Left forelimb (tissue), 1 donor: ENCODE results near the gene INAVA.
"Not testable (repeated sequence)": the region's sequence is repeated elsewhere in the genome, so short reads cannot be mapped to it uniquely, and the experiment has no call there.

Experiments
- DNase-seq: peaks from one replicate; pipeline ENCODE4 v3.0.0-alpha.2; 2018; ENCODE audit warnings: low spot score

Gene INAVA

DNA sequence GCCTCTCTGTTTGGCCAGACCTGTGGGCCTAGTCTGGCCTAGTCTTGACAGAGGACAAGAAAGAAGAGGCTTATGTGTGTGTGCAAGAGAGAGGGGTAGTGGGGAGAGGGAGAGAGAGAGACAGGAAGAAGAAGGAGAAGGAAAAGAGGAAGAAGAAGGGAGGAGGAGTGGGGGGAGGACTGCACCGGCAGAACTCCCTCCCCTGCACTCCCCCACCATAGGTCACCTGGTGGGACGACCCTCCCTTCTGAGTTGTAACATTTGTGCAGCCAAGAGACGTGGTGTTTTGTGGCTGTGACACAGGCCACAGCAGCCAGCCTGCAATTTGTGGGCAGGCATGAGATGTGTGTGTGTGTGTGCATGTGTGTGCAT lies 4.3 kb downstream of the INAVA start:
- DNase-seq, result no peak

DNA sequence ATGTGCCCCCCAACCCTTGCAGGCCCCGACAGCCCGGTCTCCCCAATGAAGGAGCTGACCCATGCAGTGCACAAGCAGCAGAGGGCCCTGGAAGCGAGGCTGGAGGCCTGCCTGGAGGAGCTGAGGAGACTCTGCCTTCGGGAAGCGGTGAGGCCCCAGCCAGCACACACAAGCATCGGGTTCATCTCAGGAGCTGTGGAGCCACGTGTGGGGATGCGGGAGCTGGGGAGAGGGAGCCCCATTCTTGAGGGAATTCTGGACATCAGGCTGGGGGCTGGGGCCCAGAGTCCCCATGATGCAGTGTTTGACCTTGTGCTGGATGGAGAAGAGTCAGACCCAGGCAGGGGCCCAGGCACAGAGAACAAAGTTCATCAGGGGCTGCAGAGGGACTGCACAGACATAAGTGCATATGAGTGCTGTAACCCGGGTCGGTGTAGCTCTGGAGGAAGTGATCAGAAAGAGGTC lies 4.8 kb downstream of the INAVA start:
- DNase-seq, result no peak

DNA sequence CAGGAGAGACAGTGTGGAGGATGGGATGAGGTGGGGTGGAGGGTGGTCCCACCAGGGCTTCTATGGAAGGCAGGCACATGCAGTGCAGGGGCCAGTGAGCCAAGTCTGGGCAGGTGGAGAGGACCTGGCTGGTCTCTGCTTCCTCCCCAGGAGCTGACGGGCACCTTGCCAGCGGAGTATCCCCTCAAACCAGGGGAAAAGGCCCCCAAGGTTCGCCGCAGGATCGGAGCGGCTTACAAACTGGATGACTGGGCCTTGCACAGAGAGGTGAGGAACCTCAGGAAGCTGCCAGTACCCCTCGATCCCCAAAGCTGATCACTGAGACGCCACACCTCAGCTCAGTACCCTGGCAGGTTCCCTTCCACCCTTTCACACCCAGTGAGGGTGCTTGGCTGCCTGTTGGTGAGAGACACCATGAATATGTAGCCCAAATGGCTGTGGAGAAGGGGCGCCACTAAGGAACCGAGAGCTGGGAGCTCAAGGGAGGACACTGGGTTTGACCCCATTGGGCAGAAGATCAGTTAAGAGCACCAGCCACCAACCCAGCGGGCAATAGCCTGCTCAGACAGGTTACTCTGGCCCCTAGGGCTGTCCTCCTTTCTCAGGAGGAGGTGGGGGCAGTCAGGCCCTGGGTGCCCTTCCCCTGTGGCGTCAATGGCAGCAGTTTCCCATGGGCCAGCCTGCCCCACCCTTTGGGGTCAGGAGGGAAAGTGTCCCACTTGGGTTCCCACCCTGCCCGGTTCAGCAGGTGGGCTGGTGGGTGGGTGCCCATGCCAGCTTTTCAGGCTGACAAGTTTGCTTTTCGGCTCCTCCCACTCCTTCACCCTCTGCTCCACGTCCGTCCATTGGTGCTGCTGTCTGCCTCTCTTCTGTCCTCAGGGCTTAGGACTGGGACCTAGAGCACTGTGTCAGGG lies 5.5 kb downstream of the INAVA start:
- no peak for DNase-seq

DNA sequence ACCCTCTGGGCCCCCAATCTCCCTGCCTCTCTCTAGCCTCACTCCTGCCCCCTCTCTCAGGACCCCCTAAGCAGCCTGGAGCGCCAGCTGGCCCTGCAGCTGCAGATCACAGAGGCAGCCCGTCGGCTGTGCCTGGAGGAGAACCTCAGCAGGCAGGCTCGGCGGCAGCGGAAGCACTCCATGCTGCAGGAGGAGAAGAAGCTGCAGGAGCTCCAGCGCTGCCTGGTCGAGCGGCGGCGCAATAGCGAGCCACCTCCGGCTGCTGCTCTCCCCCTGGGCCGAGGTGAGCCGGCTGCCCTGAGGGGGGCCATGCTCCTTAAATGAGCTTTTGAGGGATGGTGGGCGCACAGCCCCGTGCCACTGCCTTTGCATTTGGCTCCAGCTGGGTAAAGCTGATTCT lies 6.2 kb downstream of the INAVA start:
- DNase-seq, result no peak

DNA sequence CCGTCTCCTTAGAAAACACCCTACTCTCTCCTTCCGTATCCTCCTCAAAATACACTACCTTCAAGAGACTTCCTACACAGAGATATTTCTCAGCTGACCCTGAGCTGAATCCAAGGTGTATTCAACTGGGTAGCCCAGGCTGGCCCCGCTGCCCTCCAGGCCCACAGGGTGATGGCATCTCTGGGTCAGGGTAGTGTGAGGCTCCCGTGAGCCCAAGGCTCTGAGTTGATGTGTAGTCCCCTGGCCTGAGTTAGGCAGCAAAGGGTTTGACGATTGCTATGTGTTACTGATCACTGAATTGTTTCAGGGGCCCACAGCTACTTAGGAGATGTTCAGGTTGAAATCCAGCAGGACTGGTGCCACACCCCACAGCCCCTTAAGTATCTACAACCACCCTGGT lies 6.7 kb downstream of the INAVA start:
- DNase-seq, result no peak

- no peak for DNase-seq
Measured at GRCh38 chr1:200901796-200902444, 7.2 kb downstream of the INAVA start.

- DNase-seq, result no peak
Measured at GRCh38 chr1:200903793-200904192, 9.1 kb downstream of the INAVA start.

GRCh38 chr1:200904772-200905171 lies 10.1 kb downstream of the INAVA start:
- DNase-seq, result no peak

DNA sequence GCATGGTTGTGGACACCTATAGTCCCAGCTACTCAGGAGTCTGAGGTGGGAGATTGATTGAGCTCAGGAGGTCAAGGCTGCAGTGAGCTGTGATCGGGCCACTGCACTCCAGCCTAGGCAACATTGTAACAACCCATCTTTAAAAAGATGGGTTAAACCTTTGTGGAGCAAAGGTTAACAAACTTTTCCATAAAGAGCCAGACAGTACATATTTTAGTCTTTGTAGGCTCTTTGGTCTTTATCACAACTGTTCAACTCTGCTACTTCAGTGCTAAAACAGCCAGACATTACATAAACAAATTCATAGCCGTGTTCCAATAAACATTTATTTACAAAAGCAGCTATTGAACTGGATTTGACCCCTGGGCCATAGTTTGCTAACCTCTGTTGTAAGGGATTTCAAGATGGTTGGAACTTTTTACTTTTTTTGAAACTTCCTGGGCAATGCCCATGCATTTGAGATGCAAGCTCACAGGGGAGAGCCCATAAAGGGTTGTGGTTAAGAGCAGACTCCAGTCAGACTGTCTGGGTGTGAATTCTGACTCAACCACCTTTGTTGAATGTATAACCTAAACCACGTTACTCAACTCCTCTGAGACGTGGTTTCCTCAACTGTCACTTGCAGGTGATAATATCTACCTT lies 10.8 kb downstream of the INAVA start:
- DNase-seq, result no peak

DNA sequence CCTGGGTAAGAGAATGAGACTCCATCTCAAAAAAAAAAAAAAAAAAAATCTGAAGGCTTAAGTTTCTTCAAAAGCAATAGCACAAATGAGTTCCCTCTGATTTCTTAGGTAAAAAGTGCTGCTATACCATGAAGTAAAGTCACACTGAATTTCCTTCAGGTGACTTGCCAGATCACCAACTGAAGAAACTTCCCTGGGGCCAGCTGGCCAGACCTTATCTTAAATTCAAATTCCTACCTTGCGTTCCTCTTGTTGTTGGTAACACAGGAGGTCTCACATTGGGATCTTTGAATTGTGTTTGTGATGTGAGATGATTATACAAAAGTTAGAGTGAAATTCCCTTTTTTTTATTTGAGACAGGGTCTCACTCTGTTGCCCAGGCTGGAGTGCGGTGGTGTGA lies 11.8 kb downstream of the INAVA start:
- DNase-seq, result no peak

DNA sequence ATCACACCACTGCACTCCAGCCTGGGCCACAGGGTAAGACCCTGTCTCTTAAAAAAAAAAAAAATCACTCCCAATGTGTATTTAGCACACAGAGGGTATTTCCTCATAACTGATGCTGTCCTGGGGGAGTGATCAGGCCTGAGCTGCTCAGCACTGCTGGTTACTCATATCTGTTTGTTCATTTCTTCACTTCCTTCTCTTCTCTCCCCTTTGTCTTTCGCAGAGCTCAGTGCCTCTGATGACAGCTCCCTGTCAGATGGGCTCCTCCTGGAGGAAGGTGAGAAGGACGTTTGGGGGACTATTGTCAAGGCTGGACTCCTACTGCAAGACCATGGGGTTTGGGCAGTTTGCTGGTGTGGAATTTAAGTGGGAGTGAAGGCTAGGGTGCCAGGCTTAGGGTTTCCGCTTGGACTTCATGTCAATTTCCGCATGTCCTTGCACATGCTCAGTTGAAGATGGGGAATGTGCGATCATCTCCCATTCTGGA lies 13.0 kb downstream of the INAVA start:
- DNase-seq, result no peak

DNA sequence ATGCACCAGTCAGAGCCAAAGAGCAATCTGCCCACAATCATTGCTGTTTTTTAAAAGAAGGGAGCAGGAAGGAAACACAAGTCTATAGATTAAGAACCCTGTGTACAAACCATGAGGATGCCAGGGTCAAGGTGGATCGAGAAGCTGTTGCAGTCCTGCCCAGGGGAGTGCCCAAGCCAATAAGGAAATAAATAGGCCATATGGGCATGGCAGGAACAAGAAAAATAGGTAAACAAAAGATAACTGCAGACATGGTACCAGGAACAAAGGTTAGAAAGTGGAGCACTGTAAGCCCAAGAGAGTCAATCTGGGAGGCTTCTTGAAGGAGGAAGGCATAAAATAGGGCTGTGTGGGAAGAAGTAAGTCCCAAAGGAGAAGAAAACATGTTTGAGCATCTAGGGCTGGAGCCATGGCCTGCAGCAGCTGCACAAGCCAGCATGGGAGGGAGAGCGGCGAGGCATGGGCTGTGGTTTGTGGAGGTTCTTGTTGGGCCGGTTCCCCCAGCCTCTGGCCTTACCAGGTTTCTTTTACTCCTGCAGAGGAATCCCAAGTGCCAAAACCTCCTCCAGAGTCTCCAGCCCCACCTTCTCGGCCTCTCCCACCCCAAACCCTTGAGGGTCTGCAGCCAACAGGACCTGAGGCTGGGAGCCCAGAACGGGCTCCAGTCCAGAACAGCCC lies 13.6 kb downstream of the INAVA start:
- DNase-seq, result no peak

DNA sequence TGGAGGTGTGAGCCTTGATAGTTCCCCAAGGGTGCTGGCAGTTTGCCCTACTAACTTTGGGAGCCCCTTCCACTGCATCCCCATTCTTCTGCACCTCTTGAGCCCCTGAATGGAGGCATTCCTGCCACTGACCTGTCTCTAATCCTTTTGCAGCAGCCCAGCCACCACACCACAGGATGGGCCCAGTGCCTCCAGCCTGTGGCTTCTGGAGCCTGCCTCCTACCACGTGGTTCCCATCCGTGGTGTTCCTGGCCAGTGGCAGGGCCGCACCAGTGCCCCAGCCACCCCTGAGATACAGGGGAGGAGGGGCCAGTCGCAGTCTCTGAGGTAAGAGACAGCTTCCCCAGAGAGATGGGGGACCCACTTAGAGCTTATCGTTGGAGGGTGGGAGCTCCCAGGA lies 14.4 kb downstream of the INAVA start:
- DNase-seq, result no peak

GRCh38 chr1:200909757-200910239 lies 15.1 kb downstream of the INAVA start:
- no peak for DNase-seq

DNA sequence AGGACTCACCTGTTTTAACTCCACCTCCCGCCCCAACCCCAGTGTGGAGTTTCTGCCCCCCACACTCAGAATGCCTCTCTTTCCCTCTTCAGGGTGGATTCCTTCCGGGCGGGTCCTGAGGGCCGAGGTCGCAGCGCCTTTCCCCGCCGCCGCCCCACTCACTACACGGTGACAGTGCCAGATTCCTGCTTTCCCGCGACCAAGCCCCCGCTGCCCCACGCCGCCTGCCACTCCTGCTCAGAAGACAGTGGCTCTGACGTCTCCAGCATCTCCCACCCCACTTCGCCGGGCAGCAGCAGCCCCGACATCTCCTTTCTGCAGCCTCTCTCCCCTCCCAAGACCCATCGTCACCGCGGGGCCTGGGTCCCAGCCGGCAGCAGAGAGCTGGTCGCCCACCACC lies 16.7 kb downstream of the INAVA start:
- DNase-seq, result no peak

DNA sequence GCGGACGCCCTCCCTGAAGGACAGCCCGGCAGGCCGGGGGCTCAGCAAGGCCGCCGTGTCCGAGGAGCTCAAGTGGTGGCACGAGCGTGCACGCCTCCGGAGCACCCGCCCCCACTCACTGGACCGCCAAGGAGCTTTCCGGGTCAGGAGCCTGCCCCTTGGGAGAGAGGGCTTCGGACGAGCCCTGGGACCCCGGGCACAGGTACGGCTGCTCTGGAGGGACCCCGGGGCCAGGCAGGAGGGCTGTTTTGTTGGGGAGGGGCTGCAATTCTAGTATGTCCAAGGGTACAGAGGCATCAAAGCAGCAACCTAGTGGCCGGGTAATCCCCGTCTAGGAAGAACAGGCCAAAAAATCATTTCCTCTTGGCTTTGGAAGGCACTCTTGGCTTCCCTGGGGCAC lies 17.2 kb downstream of the INAVA start:
- not testable (repeated sequence) for DNase-seq

DNA sequence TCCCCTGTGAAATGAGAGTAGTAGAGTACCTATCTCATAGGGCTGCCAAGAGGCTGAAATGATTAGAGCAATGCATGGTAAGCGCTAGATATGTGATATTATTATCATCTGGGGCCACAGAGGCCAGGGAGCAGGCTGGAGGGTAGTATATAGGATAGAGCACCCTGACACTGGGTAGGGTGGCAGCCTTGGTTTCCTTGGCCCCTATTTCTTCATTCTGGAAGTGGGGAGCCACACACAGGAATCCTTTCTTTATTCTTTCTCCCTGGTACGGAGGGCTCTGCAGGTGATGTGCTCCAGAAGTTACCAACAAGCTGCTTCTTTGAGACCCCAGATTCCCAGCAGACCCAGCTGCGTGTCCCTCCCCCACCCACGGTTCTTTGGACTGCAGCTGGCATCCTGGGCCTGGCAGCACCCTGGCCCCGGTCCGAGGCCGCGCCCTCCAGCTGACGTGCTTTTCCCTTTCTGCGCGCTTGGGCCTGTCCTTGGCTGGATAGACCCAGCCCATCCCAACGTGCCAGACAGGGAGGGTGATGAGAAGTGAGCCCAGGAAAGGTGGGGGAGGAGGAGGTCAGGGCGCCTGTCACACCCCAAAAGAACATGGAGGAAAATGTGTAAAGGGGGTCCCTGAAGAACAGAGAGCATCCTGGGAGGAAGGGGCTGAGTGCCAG lies 18.2 kb downstream of the INAVA start:
- DNase-seq, result no peak

GRCh38 chr1:200916152-200916551 lies 21.5 kb downstream of the INAVA start:
- DNase-seq, result no peak

DNA sequence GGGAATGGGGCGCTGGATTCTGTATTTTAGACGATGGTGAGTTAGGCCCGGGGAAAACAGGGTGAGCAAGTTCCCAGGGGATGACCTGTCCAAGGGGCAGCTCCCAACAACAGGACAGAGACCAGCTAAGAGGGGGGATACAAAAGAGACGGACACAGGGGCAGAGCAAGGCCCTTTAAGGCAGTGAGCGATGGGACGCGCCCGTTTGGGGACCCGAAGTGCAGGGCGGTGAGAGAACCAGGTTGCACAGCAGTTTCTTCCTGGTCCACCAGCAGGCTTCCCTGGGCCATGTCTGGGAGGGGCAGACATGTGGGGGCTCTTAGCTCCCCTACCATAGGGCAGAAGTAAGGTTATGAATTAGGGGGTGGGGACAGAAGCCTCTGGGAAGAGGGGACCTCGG lies 22.0 kb downstream of the INAVA start:
- no peak for DNase-seq

- DNase-seq, result no peak
Measured at GRCh38 chr1:200917291-200917817, 22.7 kb downstream of the INAVA start.

DNA sequence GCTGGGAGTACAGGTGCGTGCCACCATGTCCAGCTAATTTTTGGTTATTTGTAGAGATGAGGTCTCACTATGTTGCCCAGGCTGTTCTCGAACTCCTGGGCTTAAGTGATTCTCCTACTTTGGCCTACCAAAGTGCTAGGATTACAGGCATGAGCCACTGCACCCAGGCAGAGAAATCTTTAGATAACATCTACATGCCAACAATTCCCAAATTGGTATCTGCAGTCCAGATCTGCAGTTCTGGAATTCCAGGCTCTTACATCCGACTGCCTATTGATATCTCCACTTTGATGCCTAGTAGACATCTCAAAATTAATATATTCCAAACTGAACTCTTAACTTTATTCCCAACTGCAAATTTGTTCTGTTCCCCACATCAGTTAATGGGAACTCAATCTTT lies 23.3 kb downstream of the INAVA start:
- no peak for DNase-seq
